Prostate gland (tissue), 2 donors: Measurements from ENCODE around the gene LRRC36.

Experiments
- POLR2A ChIP-seq: fragments of 450-650 bp; IDR thresholded peaks from one replicate; pipeline ENCODE4 v1.6.1; 2016; ENCODE audit warnings: antibody characterized with exemption, mild to moderate bottlenecking
- TF ChIP-seq, protein P1 (sequence below), 4 experiments: fragments of 200-600 bp in 2 of 4; fragments of 450-650 bp in 2 of 4; sonication (generic) in 2 of 4; IDR thresholded peaks; 1 replicate in 3 of 4; 2 replicates in 1 of 4; pipeline ENCODE4 v1.5.1; 2016 to 2019; ENCODE audit warnings: antibody characterized with exemption in 4 of 4, mild to moderate bottlenecking in 2 of 4, moderate library complexity in 2 of 4

DNA sequence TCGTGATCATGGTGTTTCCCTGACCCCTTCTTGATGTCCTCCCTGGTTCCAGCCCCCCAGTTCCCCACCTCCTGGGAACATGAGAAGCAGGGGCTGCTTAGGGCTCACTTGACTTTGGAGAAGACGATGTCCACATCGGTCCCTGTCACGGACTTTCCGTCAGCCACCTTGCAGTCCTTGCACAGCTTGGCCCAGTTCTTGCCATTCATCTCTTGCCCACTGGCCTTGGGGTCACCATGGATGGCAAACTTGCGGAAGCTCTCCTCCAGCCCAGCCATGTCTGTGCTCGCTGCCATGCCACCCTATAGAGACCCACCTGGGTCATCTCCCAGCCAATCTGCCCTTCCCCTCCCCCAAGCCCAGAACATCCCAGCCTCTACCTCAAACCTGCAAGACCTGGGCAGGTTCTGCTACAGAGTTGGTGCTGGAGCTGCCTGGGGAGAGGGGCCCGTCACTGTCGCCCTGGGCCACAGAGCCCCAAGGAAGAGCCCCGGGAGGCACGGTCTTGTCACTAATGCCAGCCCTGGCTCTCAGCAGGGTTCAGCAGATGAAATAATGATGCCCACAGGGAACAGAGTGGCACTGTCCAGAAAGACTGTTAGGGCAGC lies 64.3 kb downstream of the LRRC36 start:
- TF ChIP-seq, protein P1, sequence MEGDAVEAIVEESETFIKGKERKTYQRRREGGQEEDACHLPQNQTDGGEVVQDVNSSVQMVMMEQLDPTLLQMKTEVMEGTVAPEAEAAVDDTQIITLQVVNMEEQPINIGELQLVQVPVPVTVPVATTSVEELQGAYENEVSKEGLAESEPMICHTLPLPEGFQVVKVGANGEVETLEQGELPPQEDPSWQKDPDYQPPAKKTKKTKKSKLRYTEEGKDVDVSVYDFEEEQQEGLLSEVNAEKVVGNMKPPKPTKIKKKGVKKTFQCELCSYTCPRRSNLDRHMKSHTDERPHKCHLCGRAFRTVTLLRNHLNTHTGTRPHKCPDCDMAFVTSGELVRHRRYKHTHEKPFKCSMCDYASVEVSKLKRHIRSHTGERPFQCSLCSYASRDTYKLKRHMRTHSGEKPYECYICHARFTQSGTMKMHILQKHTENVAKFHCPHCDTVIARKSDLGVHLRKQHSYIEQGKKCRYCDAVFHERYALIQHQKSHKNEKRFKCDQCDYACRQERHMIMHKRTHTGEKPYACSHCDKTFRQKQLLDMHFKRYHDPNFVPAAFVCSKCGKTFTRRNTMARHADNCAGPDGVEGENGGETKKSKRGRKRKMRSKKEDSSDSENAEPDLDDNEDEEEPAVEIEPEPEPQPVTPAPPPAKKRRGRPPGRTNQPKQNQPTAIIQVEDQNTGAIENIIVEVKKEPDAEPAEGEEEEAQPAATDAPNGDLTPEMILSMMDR (IDR thresholded peaks at IDR 0.05), result no peak
- no peak for TF ChIP-seq POLR2A
